ENCODE data around the gene ARHGAP44.

DNA sequence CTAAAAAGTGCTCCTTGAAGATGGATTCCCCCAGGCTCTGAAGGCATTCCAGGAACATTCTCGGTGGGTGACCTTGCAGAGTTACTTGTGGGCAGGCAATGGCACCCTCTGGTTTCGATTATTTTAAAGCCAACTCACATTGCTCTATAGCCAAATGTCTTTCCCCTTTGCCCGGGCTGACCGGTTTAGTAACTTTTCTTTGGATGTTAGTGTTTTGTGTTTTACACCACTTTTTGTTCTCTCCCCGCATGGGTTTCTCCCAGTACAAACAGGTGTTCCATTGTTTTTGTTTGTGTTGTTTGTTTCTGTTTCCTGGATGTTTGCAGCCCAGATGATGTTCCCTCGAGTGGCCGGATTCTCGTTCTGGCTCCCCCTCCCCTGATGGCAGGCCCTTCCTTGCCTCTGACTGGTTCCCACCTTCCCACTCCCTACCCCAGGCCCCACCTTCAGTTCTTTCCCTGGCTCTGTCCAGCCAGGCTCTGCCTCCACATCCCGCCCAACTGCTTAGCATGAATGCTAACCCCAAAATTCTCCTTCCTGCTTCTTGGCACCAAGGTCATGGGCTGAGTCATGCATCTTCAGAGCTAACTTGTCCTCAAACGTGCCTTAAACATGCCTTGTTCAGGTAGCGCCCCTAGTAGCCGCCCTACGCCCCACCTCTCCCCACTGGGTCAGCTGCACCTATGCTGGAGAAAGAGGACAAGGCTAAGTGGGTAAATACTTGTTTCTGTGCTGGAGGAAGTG is 187.9 kb downstream of the ARHGAP44 start:
- TF ChIP-seq POLR2A (IDR thresholded peaks at IDR 0.05; ENCODE audit: low read depth, low read length) (no peak), POLR2AphosphoS5 (IDR thresholded peaks at IDR 0.05; ENCODE audit: low read depth, low read length) (no peak), TAF1 (IDR thresholded peaks at IDR 0.05; ENCODE audit: low read depth, low read length) (no peak)

Data from GM12891 (cell line).